Islet precursor cell (in vitro differentiated cells): Measurements from ENCODE around the gene MAU2.

Source experiments
- DNase-seq: peaks from one replicate; pipeline ENCODE4 v3.0.0-alpha.2; 2018

MAU2 gene

DNA sequence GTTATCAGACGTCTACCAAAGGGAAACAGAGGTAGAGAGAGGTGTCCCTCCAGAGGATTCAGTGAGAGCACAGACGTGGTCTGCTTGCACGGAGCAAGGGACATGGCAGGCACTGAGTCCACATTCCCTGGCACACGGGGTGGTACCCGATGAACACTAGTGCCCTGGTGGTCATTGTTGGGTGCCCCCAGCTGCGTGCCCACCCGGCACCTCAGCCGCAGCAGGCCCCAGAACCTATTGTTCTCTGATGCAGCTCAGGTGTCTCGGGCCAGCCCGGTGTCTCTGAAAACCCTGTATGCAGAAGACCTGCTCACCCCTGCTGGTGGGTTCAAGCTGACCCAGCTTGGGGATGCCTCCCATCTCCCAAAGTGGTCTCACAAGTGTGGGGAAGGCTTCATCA is 12.3 kb upstream of the MAU2 start:
- DNase-seq, result no peak

- no peak for DNase-seq
Observed at GRCh38 chr19:19315444-19315843, 5.2 kb upstream of the MAU2 start.

- DNase-seq, result no peak
Observed at GRCh38 chr19:19316082-19316481, 4.5 kb upstream of the MAU2 start.

GRCh38 chr19:19319732-19320360 is 783 bp upstream of the MAU2 start:
- DNase-seq, result no peak

GRCh38 chr19:19321141-19321577 is 530 bp downstream of the MAU2 start:
- DNase-seq, result no peak

GRCh38 chr19:19324059-19324770 is 3.6 kb downstream of the MAU2 start:
- DNase-seq, result no peak

DNA sequence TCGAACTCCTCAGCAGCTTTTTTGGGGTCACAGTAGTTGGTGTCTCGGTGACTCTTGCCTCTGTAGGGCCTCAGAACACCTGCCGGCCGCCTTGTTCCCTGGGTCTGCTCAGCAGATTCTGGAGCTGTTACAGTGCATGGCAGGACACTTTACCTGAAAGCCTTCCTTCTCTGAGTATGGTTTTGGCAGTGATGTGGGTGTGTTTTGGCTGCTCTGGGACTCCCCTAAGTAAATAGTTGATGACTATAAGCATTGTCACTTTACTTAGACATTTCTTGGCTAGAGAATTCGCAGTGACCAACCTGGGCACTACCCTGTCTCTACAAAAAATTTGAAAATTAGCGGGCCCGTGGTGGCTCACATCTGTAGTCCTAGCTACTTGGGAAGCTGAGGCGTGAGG is 7.0 kb downstream of the MAU2 start:
- no peak for DNase-seq

GRCh38 chr19:19329126-19329525 is 8.5 kb downstream of the MAU2 start:
- DNase-seq, result no peak

- no peak for DNase-seq
Observed at GRCh38 chr19:19334063-19334988, 13.7 kb downstream of the MAU2 start.

GRCh38 chr19:19334989-19335344 is 14.3 kb downstream of the MAU2 start:
- no peak for DNase-seq

- DNase-seq, result no peak
Observed at GRCh38 chr19:19335408-19336158, 15.0 kb downstream of the MAU2 start.

DNA sequence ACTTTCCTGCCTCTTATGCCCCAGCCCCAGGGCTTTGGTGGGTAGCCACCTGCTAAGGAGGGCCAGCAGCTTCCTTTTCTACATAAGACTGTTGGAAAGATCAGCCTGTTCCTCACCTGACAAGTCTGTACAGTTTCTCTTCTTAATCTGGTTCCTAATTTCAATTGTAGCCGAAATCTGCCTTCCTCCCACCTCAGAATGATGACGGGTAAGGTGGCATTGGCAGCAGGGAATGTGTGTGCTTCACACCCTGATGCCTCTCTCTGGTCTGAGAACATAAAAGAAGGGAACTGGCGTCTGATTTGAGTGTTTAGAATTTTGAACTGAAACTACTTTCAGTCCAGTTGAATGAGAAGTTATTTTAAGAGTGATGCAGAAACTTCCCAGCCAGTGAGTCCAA is 16.0 kb downstream of the MAU2 start:
- no peak for DNase-seq

GRCh38 chr19:19337120-19337519 is 16.5 kb downstream of the MAU2 start:
- DNase-seq, result no peak

GRCh38 chr19:19338082-19338481 is 17.5 kb downstream of the MAU2 start:
- no peak for DNase-seq

DNA sequence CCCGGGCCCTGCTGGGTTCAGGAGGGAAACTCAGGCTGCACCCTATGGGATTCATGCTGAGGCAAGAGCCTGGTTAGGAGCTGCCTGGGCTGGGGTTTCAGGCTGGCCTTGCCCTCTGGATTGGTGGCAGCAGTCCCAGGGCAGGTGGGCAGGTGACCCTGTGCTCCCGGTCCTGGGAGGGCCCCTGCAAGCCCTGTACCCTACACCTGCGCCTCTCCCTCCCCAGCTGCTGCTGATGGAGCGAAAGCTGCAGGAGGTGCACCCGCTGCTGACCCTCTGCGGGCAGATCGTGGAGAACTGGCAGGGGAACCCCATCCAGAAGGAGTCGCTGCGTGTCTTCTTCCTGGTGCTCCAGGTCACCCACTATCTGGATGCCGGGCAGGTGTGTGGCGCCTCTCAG is 20.4 kb downstream of the MAU2 start:
- DNase-seq, result no peak

DNA sequence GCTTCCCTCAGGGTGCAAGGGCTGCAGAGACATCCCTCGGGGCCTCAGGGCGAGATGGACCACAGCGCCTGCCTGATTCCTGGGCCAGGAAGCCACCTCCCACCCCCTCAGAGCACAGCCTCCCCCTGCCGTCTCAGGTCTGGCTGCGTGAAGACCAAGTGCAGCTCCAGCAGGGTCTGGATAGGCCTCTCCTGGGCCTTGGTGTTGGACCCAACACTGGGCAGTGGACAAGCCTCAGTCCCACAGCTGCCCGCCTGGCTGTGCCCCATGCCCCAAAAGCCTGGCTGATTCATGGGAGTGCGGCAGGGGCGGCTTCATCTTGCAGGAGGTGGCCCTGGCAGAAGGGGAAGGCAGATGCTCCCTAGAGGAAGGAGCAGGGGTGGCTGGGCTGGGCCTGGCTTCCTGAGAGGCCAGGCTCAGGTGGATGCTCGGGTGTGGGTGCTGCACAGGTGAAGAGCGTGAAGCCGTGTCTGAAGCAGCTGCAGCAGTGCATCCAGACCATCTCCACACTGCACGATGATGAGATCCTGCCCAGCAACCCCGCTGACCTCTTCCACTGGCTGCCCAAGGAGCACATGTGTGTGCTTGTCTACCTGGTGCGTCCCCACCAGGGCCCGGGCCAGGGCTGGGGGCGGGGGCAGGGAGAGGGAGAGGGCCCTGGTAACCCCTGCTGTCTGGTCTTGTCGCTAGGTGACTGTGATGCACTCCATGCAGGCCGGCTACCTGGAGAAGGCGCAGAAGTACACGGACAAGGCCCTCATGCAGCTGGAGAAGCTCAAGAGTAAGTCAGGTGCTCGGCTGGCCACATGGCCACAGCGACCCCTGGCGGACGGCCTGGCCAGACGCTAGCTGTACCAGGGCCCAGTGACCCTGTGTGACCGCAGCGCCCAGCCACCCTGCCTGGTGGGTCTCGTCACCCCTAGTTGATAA is 21.7 kb downstream of the MAU2 start:
- DNase-seq, result peak; percentile 90

DNA sequence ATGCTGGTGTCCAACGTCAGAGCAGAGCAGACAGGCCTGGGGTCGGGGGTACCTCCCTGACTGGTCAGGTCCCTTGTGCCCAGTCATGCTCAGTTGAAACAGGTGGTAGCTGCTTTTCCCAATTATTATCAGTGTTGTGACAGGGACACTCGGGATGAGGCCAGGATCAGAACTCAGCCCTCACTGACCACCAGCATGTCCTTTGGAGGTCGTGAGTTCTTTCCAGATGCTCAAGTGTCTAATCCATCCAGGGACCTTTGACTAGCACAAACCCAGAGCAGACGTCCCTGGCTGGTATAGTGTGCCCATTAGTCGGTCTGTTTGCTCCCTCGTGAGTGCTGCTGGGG is 22.4 kb downstream of the MAU2 start:
- DNase-seq, result no peak

GRCh38 chr19:19343762-19344161 is 23.1 kb downstream of the MAU2 start:
- DNase-seq, result no peak

DNA sequence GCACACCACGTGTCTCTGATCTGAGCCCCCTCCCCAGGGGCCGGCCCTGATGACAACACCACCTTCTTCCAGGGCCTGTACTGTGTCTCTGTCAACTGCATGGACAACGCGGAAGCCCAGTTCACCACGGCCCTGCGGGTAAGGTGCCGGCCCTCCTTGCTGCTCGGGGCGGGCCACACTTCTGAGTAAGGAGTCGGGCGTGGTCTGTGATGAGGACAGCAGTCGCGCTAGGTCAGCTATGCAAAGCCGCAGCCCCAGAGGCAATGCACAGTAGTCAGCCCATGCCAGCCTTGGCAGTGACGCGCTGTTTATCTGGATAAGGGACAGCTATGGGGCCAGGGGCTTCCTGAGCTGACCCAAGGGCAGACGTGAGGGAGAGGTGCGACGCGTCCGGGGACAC is 24.6 kb downstream of the MAU2 start:
- no peak for DNase-seq

- DNase-seq, result no peak
Observed at GRCh38 chr19:19345970-19346369, 25.3 kb downstream of the MAU2 start.

GRCh38 chr19:19347401-19348110 is 26.9 kb downstream of the MAU2 start:
- no peak for DNase-seq
